ENCODE data around the gene FYB1. TPM values are rescaled to one million over a fixed set of nuclear protein-coding genes. Genes with fewer than 3 reads are reported as not detected.
A peak's percentile ranks its signal among the peaks of the same experiment; 100 is the strongest.

Gene FYB1
- total and polyA plus RNA-seq, 2 donors: 52.9 to 71.8 TPM

DNA sequence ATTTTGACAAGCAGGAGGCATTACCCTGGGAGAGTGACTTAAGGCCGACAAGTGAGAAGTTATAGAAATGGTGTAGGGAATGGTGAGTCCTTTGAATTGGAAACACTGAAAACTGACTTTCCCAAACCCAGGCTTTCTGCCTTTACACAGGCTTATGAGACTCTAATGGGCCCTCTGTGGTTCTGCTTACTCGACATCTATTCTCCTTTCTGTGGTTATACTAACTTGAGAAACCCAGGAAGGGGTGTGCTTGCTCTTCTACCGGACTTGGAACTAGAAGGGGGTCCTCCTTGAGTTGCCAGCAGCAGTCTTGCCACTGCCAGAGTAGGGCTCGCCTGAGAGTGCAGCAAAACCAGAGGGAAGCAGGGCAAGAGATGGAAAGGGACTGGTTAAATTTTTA lies 63.3 kb downstream of the FYB1 start:
- peaks cover 7 to 54% of the 10 kb centered on the region in 2 donors for H3K36me3 ChIP-seq (ENCODE audit: control insufficient read depth in 2 of 2, insufficient read depth in 2 of 2, low read length in 1 of 2)
- WGBS: 49% methylated on average over 4 of the region's 4 CpGs
- peaks cover 9 to 14% of the 10 kb centered on the region in 2 donors for H3K4me1 ChIP-seq (ENCODE audit: control insufficient read depth in 2 of 2, insufficient read depth in 2 of 2, low read length in 2 of 2)
- H3K4me3 ChIP-seq (ENCODE audit: low read length in 2 of 2): no peak overlapping the region
- H3K9me3 ChIP-seq (ENCODE audit: control insufficient read depth in 2 of 2, insufficient read depth in 1 of 2, low read length in 1 of 2): no peaks in the 10 kb centered on the region
- no peak overlapping the region for H3K27ac ChIP-seq (ENCODE audit: low read depth in 1 of 2, low read length in 1 of 2)
- no peaks in the 10 kb centered on the region for H3K27me3 ChIP-seq (ENCODE audit: control insufficient read depth in 2 of 2, insufficient read depth in 1 of 2, low read length in 1 of 2)
- no peak for DNase-seq (ENCODE audit: low read depth in 6 of 9, low spot score in 9 of 9)

- no peak for DNase-seq (ENCODE audit: low read depth in 6 of 9, low spot score in 9 of 9)
- H3K27ac ChIP-seq (ENCODE audit: low read depth in 1 of 2, low read length in 1 of 2): peak overlapping the region in 1 of 2 donors; percentile 11
- 63% methylated on average over 2 of the region's 2 CpGs for WGBS
These were observed 67.6 kb downstream of the FYB1 start for GRCh38 chr5:39151745-39152144.

DNA sequence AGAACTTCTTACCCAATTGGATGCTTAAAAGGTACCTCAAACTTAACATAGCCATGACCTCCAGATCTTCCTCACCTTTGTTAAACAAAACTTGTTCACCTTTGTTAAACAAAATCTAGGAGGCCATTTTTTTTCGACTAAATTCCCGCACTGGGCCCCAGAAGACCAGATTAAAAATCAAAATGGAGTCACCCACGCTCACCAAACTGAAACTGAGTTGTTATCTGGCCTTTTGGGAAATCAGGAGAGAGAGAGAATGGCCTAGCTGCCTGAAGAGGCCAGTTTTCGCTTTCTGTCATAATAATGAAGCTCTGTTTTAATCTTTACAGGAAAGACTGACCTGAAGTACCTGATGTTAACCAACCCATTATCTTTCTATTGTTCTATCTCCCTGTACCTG lies 69.4 kb downstream of the FYB1 start:
- no peak for DNase-seq (ENCODE audit: low read depth in 6 of 9, low spot score in 9 of 9)
- Histone ChIP-seq H3K27ac (ENCODE audit: low read depth in 1 of 2, low read length in 1 of 2) (peak overlapping the region in 1 of 2 donors; percentile 45), H3K4me1 (ENCODE audit: control insufficient read depth in 2 of 2, insufficient read depth in 2 of 2, low read length in 2 of 2) (peaks cover 3 to 17% of the 10 kb centered on the region in 2 donors), H3K36me3 (ENCODE audit: control insufficient read depth in 2 of 2, insufficient read depth in 2 of 2, low read length in 1 of 2) (peaks cover 17 to 60% of the 10 kb centered on the region in 2 donors), H3K9me3 (ENCODE audit: control insufficient read depth in 2 of 2, insufficient read depth in 1 of 2, low read length in 1 of 2) (no peaks in the 10 kb centered on the region), H3K4me3 (ENCODE audit: low read length in 2 of 2) (no peak overlapping the region), H3K27me3 (ENCODE audit: control insufficient read depth in 2 of 2, insufficient read depth in 1 of 2, low read length in 1 of 2) (no peaks in the 10 kb centered on the region)
- WGBS: 96% methylated on average over 4 of the region's 4 CpGs

More at GRCh38 chr5:39151745-39152144, 67.6 kb downstream of the FYB1 start:
- Histone ChIP-seq H3K4me1 (ENCODE audit: control insufficient read depth in 2 of 2, insufficient read depth in 2 of 2, low read length in 2 of 2) (peaks cover 3 to 22% of the 10 kb centered on the region in 2 donors), H3K36me3 (ENCODE audit: control insufficient read depth in 2 of 2, insufficient read depth in 2 of 2, low read length in 1 of 2) (peaks cover 17 to 65% of the 10 kb centered on the region in 2 donors), H3K27me3 (ENCODE audit: control insufficient read depth in 2 of 2, insufficient read depth in 1 of 2, low read length in 1 of 2) (no peaks in the 10 kb centered on the region), H3K4me3 (ENCODE audit: low read length in 2 of 2) (no peak overlapping the region), H3K9me3 (ENCODE audit: control insufficient read depth in 2 of 2, insufficient read depth in 1 of 2, low read length in 1 of 2) (no peaks in the 10 kb centered on the region)

- H3K36me3 ChIP-seq (ENCODE audit: control insufficient read depth in 2 of 2, insufficient read depth in 2 of 2, low read length in 1 of 2): peaks cover 17 to 63% of the 10 kb centered on the region in 2 donors
- H3K9me3 ChIP-seq (ENCODE audit: control insufficient read depth in 2 of 2, insufficient read depth in 1 of 2, low read length in 1 of 2): no peaks in the 10 kb centered on the region
- H3K27me3 ChIP-seq (ENCODE audit: control insufficient read depth in 2 of 2, insufficient read depth in 1 of 2, low read length in 1 of 2): no peaks in the 10 kb centered on the region
- H3K4me1 ChIP-seq (ENCODE audit: control insufficient read depth in 2 of 2, insufficient read depth in 2 of 2, low read length in 2 of 2): peaks cover 3 to 17% of the 10 kb centered on the region in 2 donors
- no peak overlapping the region for H3K4me3 ChIP-seq (ENCODE audit: low read length in 2 of 2)
- peak overlapping the region; percentile 38 for H3K27ac ChIP-seq (ENCODE audit: low read depth in 1 of 2, low read length in 1 of 2)
- DNase-seq (ENCODE audit: low read depth in 6 of 9, low spot score in 9 of 9): peak in 7 of 9 donors; percentile 19 to 67 (median 36)
These were observed 70.3 kb downstream of the FYB1 start for GRCh38 chr5:39148983-39149534.

GRCh38 chr5:39146831-39147540 lies 72.4 kb downstream of the FYB1 start:
- Histone ChIP-seq H3K36me3 (ENCODE audit: control insufficient read depth in 2 of 2, insufficient read depth in 2 of 2, low read length in 1 of 2) (peaks cover 12 to 58% of the 10 kb centered on the region in 2 donors), H3K9me3 (ENCODE audit: control insufficient read depth in 2 of 2, insufficient read depth in 1 of 2, low read length in 1 of 2) (no peaks in the 10 kb centered on the region), H3K27me3 (ENCODE audit: control insufficient read depth in 2 of 2, insufficient read depth in 1 of 2, low read length in 1 of 2) (no peaks in the 10 kb centered on the region), H3K27ac (ENCODE audit: low read depth in 1 of 2, low read length in 1 of 2) (no peak overlapping the region), H3K4me1 (ENCODE audit: control insufficient read depth in 2 of 2, insufficient read depth in 2 of 2, low read length in 2 of 2) (peaks cover 3 to 17% of the 10 kb centered on the region in 2 donors), H3K4me3 (ENCODE audit: low read length in 2 of 2) (no peak overlapping the region)
- WGBS: 96% methylated on average over 4 of the region's 4 CpGs
- no peak for DNase-seq (ENCODE audit: low read depth in 6 of 9, low spot score in 9 of 9)

DNA sequence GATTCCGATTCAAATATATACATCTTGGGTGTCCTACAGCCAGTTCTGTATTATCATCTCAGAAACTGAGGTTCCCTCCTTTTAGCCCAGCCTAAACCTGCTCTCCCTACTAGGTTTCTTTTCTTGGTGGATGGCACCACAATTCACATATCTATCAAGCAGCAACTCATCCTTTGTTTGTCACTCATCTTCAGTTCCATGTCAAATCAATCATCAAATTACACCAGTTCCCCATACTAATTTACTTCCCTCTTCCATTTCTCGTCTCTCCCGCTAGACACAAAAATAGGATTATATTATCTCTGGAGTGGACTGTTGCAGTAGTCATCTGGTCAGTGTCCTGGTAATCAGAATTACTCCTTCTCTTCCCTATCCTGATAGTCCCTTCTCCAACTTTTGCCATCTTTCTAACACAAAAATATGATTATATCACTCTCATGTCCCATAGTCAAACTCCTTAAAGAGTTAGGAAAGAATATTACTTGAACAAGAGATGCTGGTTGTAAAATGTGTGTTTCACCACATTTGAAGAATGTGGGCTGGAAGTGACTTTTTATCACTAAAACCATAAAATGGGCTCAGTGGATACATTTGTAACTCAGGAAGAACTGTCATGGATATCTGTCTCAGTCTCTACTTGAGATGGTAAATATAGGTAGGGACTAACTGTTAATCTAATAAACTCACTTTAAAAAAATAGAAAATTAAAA lies 76.1 kb downstream of the FYB1 start:
- 97% methylated on average over 3 of the region's 3 CpGs for WGBS
- Histone ChIP-seq H3K4me3 (ENCODE audit: low read length in 2 of 2) (no peak overlapping the region), H3K36me3 (ENCODE audit: control insufficient read depth in 2 of 2, insufficient read depth in 2 of 2, low read length in 1 of 2) (peaks cover 4 to 50% of the 10 kb centered on the region in 2 donors), H3K27me3 (ENCODE audit: control insufficient read depth in 2 of 2, insufficient read depth in 1 of 2, low read length in 1 of 2) (no peaks in the 10 kb centered on the region), H3K4me1 (ENCODE audit: control insufficient read depth in 2 of 2, insufficient read depth in 2 of 2, low read length in 2 of 2) (no peaks in the 10 kb centered on the region), H3K9me3 (ENCODE audit: control insufficient read depth in 2 of 2, insufficient read depth in 1 of 2, low read length in 1 of 2) (no peaks in the 10 kb centered on the region), H3K27ac (ENCODE audit: low read depth in 1 of 2, low read length in 1 of 2) (no peak overlapping the region)
- DNase-seq (ENCODE audit: low read depth in 6 of 9, low spot score in 9 of 9): no peak

GRCh38 chr5:39140558-39141168 lies 78.7 kb downstream of the FYB1 start:
- Histone ChIP-seq H3K27ac (ENCODE audit: low read depth in 1 of 2, low read length in 1 of 2) (no peak overlapping the region), H3K4me3 (ENCODE audit: low read length in 2 of 2) (no peak overlapping the region), H3K27me3 (ENCODE audit: control insufficient read depth in 2 of 2, insufficient read depth in 1 of 2, low read length in 1 of 2) (no peaks in the 10 kb centered on the region), H3K4me1 (ENCODE audit: control insufficient read depth in 2 of 2, insufficient read depth in 2 of 2, low read length in 2 of 2) (no peaks in the 10 kb centered on the region), H3K9me3 (ENCODE audit: control insufficient read depth in 2 of 2, insufficient read depth in 1 of 2, low read length in 1 of 2) (no peaks in the 10 kb centered on the region), H3K36me3 (ENCODE audit: control insufficient read depth in 2 of 2, insufficient read depth in 2 of 2, low read length in 1 of 2) (peaks cover 7 to 63% of the 10 kb centered on the region in 2 donors)
- WGBS: 97% methylated on average over 7 of the region's 7 CpGs
- DNase-seq (ENCODE audit: low read depth in 6 of 9, low spot score in 9 of 9): no peak

- Histone ChIP-seq H3K4me1 (ENCODE audit: control insufficient read depth in 2 of 2, insufficient read depth in 2 of 2, low read length in 2 of 2) (no peaks in the 10 kb centered on the region), H3K27ac (ENCODE audit: low read depth in 1 of 2, low read length in 1 of 2) (no peak overlapping the region), H3K9me3 (ENCODE audit: control insufficient read depth in 2 of 2, insufficient read depth in 1 of 2, low read length in 1 of 2) (no peaks in the 10 kb centered on the region), H3K4me3 (ENCODE audit: low read length in 2 of 2) (no peak overlapping the region), H3K27me3 (ENCODE audit: control insufficient read depth in 2 of 2, insufficient read depth in 1 of 2, low read length in 1 of 2) (no peaks in the 10 kb centered on the region), H3K36me3 (ENCODE audit: control insufficient read depth in 2 of 2, insufficient read depth in 2 of 2, low read length in 1 of 2) (peaks cover 14 to 71% of the 10 kb centered on the region in 2 donors)
- DNase-seq (ENCODE audit: low read depth in 6 of 9, low spot score in 9 of 9): no peak
- 99% methylated on average over 2 of the region's 2 CpGs for WGBS
These were observed 80.5 kb downstream of the FYB1 start for GRCh38 chr5:39138892-39139291.
